PC-3 (cell line): ENCODE measurements around the gene ARL4A.

ENCODE experiments used
- EZH2 ChIP-seq: fragments of 300-600 bp; sonication (generic); IDR thresholded peaks from one replicate; pipeline ENCODE4 v1.6.1; 2017; ENCODE audit warnings: antibody characterized with exemption, mild to moderate bottlenecking, low read length; ENCODE audit not compliant: unreplicated experiment
- TF ChIP-seq, protein P1 (sequence below): fragments of 300-600 bp; sonication (generic); conservative IDR thresholded peaks from 2 replicates; pipeline ENCODE4 v1.5.1; 2017; ENCODE audit warnings: antibody characterized with exemption, low read depth, mild to moderate bottlenecking, low read length

DNA sequence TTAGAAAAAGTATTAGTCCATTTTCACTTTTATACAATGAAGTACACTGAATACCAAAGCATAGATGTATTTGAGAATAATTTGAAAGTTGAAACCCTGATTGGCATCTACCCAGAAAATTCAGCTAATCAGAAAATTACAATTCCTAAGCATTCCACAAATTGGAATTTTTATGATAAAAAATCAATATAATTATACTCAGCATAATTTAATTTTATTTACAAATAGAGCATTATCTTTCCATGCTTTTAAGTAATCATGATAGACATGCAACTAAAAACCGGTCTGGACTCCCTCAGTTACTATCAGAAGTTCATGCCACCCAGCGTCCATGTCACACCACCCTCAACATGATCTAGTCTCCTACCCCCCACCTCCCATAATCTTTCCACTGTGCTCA, 50.4 kb downstream of the ARL4A start:
- TF ChIP-seq, protein P1, sequence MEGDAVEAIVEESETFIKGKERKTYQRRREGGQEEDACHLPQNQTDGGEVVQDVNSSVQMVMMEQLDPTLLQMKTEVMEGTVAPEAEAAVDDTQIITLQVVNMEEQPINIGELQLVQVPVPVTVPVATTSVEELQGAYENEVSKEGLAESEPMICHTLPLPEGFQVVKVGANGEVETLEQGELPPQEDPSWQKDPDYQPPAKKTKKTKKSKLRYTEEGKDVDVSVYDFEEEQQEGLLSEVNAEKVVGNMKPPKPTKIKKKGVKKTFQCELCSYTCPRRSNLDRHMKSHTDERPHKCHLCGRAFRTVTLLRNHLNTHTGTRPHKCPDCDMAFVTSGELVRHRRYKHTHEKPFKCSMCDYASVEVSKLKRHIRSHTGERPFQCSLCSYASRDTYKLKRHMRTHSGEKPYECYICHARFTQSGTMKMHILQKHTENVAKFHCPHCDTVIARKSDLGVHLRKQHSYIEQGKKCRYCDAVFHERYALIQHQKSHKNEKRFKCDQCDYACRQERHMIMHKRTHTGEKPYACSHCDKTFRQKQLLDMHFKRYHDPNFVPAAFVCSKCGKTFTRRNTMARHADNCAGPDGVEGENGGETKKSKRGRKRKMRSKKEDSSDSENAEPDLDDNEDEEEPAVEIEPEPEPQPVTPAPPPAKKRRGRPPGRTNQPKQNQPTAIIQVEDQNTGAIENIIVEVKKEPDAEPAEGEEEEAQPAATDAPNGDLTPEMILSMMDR = no peak
- TF ChIP-seq EZH2 = no peak
